ENCODE results near the gene WDR82. TPM values are rescaled to one million over a fixed set of nuclear protein-coding genes. Genes with fewer than 3 reads are reported as not detected.

WDR82 gene
- total and polyA plus RNA-seq, 12 donors: 19.3 to 78.4 (median 69.4) TPM

GRCh38 chr3:52293491-52294319, 15.3 kb upstream of the WDR82 start:
- H3K27ac ChIP-seq: no peak overlapping the region
- intact Hi-C loops (cut with DNase I): loop anchor here in 5 of 10 donors (2.0 to 10.0 kb wide), 4 partner anchors 49 to 61 kb away; no protein-coding TSS in a partner anchor
- ATAC-seq: no peak
- DNase-seq: no peak
- H3K36me3 ChIP-seq: peaks cover 0 to 51% (median 14%) of the 10 kb centered on the region in 9 donors
- H3K4me1 ChIP-seq: peaks cover 0 to 19% (median 8%) of the 10 kb centered on the region in 9 donors
- no peaks in the 10 kb centered on the region for H3K9me3 ChIP-seq
- H3K4me3 ChIP-seq: no peak overlapping the region
- H3K27me3 ChIP-seq: no peaks in the 10 kb centered on the region
- TF ChIP-seq, protein P1, sequence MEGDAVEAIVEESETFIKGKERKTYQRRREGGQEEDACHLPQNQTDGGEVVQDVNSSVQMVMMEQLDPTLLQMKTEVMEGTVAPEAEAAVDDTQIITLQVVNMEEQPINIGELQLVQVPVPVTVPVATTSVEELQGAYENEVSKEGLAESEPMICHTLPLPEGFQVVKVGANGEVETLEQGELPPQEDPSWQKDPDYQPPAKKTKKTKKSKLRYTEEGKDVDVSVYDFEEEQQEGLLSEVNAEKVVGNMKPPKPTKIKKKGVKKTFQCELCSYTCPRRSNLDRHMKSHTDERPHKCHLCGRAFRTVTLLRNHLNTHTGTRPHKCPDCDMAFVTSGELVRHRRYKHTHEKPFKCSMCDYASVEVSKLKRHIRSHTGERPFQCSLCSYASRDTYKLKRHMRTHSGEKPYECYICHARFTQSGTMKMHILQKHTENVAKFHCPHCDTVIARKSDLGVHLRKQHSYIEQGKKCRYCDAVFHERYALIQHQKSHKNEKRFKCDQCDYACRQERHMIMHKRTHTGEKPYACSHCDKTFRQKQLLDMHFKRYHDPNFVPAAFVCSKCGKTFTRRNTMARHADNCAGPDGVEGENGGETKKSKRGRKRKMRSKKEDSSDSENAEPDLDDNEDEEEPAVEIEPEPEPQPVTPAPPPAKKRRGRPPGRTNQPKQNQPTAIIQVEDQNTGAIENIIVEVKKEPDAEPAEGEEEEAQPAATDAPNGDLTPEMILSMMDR (IDR thresholded peaks at IDR 0.05): no peak
- 90 to 92% methylated on average over 17 of the region's 17 CpGs for WGBS, 2 donors

DNA sequence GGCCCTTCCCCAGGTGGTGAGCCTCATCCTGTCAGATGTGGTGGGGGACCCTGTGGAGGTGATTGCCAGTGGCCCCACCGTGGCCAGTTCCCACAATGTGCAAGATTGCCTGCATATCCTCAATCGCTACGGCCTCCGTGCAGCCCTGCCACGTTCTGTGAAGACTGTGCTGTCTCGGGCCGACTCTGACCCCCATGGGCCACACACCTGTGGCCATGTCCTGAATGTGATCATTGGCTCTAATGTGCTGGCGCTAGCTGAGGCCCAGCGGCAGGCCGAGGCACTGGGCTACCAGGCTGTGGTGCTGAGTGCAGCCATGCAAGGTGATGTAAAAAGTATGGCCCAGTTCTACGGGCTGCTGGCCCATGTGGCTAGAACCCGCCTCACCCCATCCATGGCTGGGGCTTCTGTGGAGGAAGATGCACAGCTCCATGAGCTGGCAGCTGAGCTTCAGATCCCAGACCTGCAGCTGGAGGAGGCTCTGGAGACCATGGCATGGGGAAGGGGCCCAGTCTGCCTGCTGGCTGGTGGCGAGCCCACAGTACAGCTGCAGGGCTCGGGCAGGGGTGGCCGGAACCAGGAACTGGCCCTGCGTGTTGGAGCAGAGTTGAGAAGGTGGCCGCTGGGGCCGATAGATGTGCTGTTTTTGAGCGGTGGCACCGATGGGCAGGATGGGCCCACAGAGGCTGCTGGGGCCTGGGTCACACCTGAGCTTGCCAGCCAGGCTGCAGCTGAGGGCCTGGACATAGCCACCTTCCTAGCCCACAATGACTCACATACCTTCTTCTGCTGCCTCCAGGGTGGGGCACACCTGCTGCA, 14.0 kb upstream of the WDR82 start:
- Histone ChIP-seq H3K36me3 (peaks cover 0 to 51% (median 14%) of the 10 kb centered on the region in 9 donors), H3K4me3 (no peak overlapping the region), H3K9me3 (no peaks in the 10 kb centered on the region), H3K27ac (no peak overlapping the region), H3K27me3 (no peaks in the 10 kb centered on the region), H3K4me1 (peaks cover 0 to 16% (median 8%) of the 10 kb centered on the region in 9 donors)
- intact Hi-C loops (cut with DNase I): loop anchor here in 4 of 10 donors (5.0 to 10.0 kb wide), 3 partner anchors 50 to 60 kb away; no protein-coding TSS in a partner anchor
- DNase-seq (no peak), ATAC-seq (no peak)
- whole genome bisulfite sequencing, 2 donors: 93 to 95% methylated on average over 20 of the region's 20 CpGs
- TF ChIP-seq, protein P1 (IDR thresholded peaks at IDR 0.05): no peak

DNA sequence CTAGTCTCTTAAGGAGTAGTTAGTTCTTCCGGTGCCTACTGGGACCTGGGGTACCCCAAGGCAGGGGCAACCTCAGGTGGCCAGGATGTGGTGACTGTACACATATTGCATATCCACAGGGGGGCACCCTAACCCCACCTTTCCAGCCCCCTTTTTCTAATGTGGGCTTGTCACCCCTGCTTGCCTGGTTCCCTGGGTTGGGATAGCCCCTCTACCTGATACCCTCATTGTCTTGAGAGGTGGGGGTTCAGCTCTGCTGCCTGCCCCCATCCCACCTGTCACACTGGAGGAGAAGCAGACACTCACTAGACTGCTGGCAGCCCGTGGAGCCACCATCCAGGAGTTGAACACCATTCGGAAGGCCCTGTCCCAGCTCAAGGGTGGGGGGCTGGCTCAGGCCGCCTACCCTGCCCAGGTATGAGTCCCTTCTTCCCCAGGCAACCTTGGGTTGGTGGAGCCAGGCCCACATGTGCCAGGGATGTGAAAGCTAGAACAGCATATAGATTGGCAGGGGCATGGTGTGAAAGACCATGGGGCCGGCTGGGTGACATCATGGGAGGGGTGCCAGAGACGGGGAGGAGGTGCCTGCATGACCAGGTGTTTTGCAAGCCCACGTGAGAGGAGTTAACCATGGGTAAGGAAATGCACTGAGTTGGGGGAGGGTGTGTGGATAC, 13.2 kb upstream of the WDR82 start:
- WGBS, 2 donors: 81 to 82% methylated on average over 7 of the region's 7 CpGs
- no peak overlapping the region for H3K27ac ChIP-seq
- H3K36me3 ChIP-seq: peaks cover 0 to 51% (median 14%) of the 10 kb centered on the region in 9 donors
- TF ChIP-seq, protein P1 (IDR thresholded peaks at IDR 0.05): peak in 8 of 9 donors; percentile 32 to 65 (median 58)
- no peak overlapping the region for H3K4me3 ChIP-seq
- H3K9me3 ChIP-seq: no peaks in the 10 kb centered on the region
- H3K27me3 ChIP-seq: no peaks in the 10 kb centered on the region
- peak in 1 of 2 donors; percentile 33 for DNase-seq
- intact Hi-C loops (cut with DNase I): loop anchor here in 8 of 10 donors (1.0 to 10.0 kb wide), 6 partner anchors 47 to 59 kb away; no protein-coding TSS in a partner anchor
- no peak for ATAC-seq
- H3K4me1 ChIP-seq: peaks cover 5 to 23% (median 14%) of the 10 kb centered on the region in 9 donors

Measured in heart right ventricle (tissue), 16 donors.